ENCODE measurements around the gene TREX2.

- TF ChIP-seq CTCF (IDR thresholded peaks at IDR 0.05 in 4 of 5, conservative IDR thresholded peaks at IDR 0.05 in 1 of 5) (no peak), POLR2A (IDR thresholded peaks at IDR 0.05) (no peak)
Observed at GRCh38 chrX:153491918-153492317, 46.1 kb upstream of the TREX2 start.
